Endothelial cell of umbilical vein (primary cell): ENCODE data around the gene RASGEF1C. TPM values are rescaled to one million over a fixed set of nuclear protein-coding genes. Genes with fewer than 3 reads are reported as not detected.

ENCODE experiments used
- BruUV-seq: library from RNA; stranded (reverse); fragments of 400-500 nt; replicated peaks from 2 replicates; lab custom pipeline; 2021; lab: Mats Ljungman, UMichigan
- CTCF ChIA-PET: fragments of 300-600, 350-600 bp; sonication (Branson Sonifier 250); formaldehyde crosslinking; loops from one replicate; lab custom pipeline; 2021; ENCODE audit warnings: antibody characterized with exemption, inconsistent platforms; lab: Charles Lee
- POLR2A ChIA-PET: fragments of 300-600, 350-600 bp; sonication (Branson Sonifier 250); formaldehyde crosslinking; loops from one replicate; lab custom pipeline; 2021; ENCODE audit warnings: antibody characterized with exemption, inconsistent platforms; lab: Charles Lee
- DNase-seq: peaks from one replicate; pipeline ENCODE4 v3.0.0-alpha.2; 2011; ENCODE audit warnings: low read depth, low spot score
- FAIRE-seq: peaks from 2 replicates; lab custom pipeline; 2011; peaks lifted over from hg19 to GRCh38; lab: Jason Lieb, UNC
- H2AFZ ChIP-seq: 2 replicates; pipeline ENCODE4 v1.6.0; 2012; ENCODE audit warnings: low read depth, low read length, control low read depth, inconsistent platforms
- H3K27ac ChIP-seq: 2 replicates; pipeline ENCODE4 v1.5.1; 2011; ENCODE audit warnings: low read depth, mild to moderate bottlenecking, control low read depth, low read length, moderate library complexity; ENCODE audit not compliant: insufficient read depth
- H3K27me3 ChIP-seq, 2 experiments: 2 replicates each; pipeline versions ENCODE4 v1.6.0 to v1.6.1; 2011; ENCODE audit warnings: low read length in 2 of 2, mixed read lengths in 1 of 2; ENCODE audit not compliant: control insufficient read depth in 2 of 2, insufficient read depth in 2 of 2
- H3K36me3 ChIP-seq, 2 experiments: 2 replicates in 1 of 2; 3 replicates in 1 of 2; pipeline ENCODE4 v1.5.1; 2011; ENCODE audit warnings: low read length in 2 of 2, mild to moderate bottlenecking in 1 of 2, moderate library complexity in 1 of 2; ENCODE audit not compliant: control insufficient read depth in 2 of 2, insufficient read depth in 2 of 2; ENCODE audit errors: extremely low read depth in 1 of 2
- H3K4me1 ChIP-seq: 3 replicates; pipeline ENCODE4 v1.5.1; 2011; ENCODE audit warnings: mild to moderate bottlenecking, low read length; ENCODE audit not compliant: control insufficient read depth, insufficient read depth; ENCODE audit errors: extremely low read depth
- H3K4me2 ChIP-seq: 2 replicates; pipeline ENCODE4 v1.6.1; 2011; ENCODE audit warnings: low read length, control low read depth, mixed read lengths; ENCODE audit not compliant: insufficient read depth
- H3K4me3 ChIP-seq, 3 experiments: fragments of 200-600 bp in 1 of 3; sonication (generic), shearing (Covaris generic) in 1 of 3; replicated peaks in 1 of 3; 2 replicates each; pipeline ENCODE4 v1.5.1; 2011 to 2016; ENCODE audit warnings: control low read depth in 3 of 3, low read length in 3 of 3, mild to moderate bottlenecking in 2 of 3, inconsistent platforms in 1 of 3, low read depth in 1 of 3, moderate library complexity in 1 of 3; ENCODE audit not compliant: insufficient read depth in 1 of 3
- H3K79me2 ChIP-seq: 2 replicates; pipeline ENCODE4 v1.6.0; 2012; ENCODE audit warnings: low read length, inconsistent platforms; ENCODE audit not compliant: control insufficient read depth, insufficient read depth
- H3K9ac ChIP-seq: replicated peaks from 2 replicates; pipeline ENCODE3; 2011; ENCODE audit warnings: low read length, control low read depth; ENCODE audit not compliant: insufficient read depth; ENCODE audit errors: extremely low read depth
- H3K9me1 ChIP-seq: replicated peaks from 3 replicates; pipeline ENCODE4 v1.6.0; 2011; ENCODE audit warnings: mild to moderate bottlenecking, low read length; ENCODE audit not compliant: control insufficient read depth, insufficient read depth; ENCODE audit errors: extremely low read depth
- H3K9me3 ChIP-seq: replicated peaks from 2 replicates; pipeline ENCODE4 v1.5.1; 2012; ENCODE audit warnings: low read length, inconsistent platforms; ENCODE audit not compliant: control insufficient read depth, insufficient read depth
- H4K20me1 ChIP-seq: replicated peaks from 2 replicates; pipeline ENCODE3; 2011; ENCODE audit warnings: mild to moderate bottlenecking, low read length; ENCODE audit not compliant: control insufficient read depth, insufficient read depth; ENCODE audit errors: extremely low read depth
- CTCF ChIP-seq, 2 donors: IDR thresholded peaks; 1 replicate in 1 of 2; 2 replicates in 1 of 2; pipeline ENCODE4 v1.5.1; 2011; ENCODE audit warnings: low read length in 2 of 2, mild to moderate bottlenecking in 2 of 2, moderate library complexity in 2 of 2, control low read depth in 1 of 2, inconsistent platforms in 1 of 2, low read depth in 1 of 2; ENCODE audit not compliant: insufficient read depth in 1 of 2; ENCODE audit errors: extremely low read depth in 1 of 2
- EZH2 ChIP-seq: IDR thresholded peaks from 2 replicates; pipeline ENCODE4 v1.6.1; 2012; ENCODE audit warnings: borderline replicate concordance, low read depth, mild to moderate bottlenecking, moderate library complexity, low read length, inconsistent platforms; ENCODE audit not compliant: severe bottlenecking
- FOS ChIP-seq: IDR thresholded peaks from 2 replicates; pipeline ENCODE4 v1.6.1; 2011; ENCODE audit warnings: mild to moderate bottlenecking, low read length, moderate library complexity, borderline replicate concordance; ENCODE audit not compliant: insufficient read depth
- GATA2 ChIP-seq: IDR thresholded peaks from 2 replicates; pipeline ENCODE4 v1.7.0; 2011; ENCODE audit warnings: low read depth, mild to moderate bottlenecking, moderate library complexity, mixed read lengths, low read length; ENCODE audit not compliant: insufficient read length, insufficient read depth
- JUN ChIP-seq: IDR thresholded peaks from 2 replicates; pipeline ENCODE4 v1.6.1; 2011; ENCODE audit warnings: borderline replicate concordance, low read depth; ENCODE audit not compliant: insufficient read length, insufficient read depth
- MAX ChIP-seq: IDR thresholded peaks from 2 replicates; pipeline ENCODE4 v1.6.1; 2011; ENCODE audit not compliant: insufficient read depth, insufficient read length
- MYC ChIP-seq: IDR thresholded peaks from one replicate; pipeline ENCODE4 v1.6.1; 2011; ENCODE audit warnings: mild to moderate bottlenecking, low read depth, low read length
- POLR2A ChIP-seq: IDR thresholded peaks from 2 replicates; pipeline ENCODE4 v1.6.1; 2012; ENCODE audit warnings: low read depth, mild to moderate bottlenecking, control low read depth, low read length
- POLR2AphosphoS5 ChIP-seq: IDR thresholded peaks from 2 replicates; pipeline ENCODE4 v1.6.1; 2012; ENCODE audit warnings: low read depth, mild to moderate bottlenecking, control low read depth, low read length, moderate library complexity; ENCODE audit not compliant: insufficient read depth
- dilution Hi-C: fragments of 300-500 bp; cut with MboI; formaldehyde crosslinking; loops from one replicate; pipeline ENCODE4 v1.15.0; 2019; ENCODE audit warnings: low sequenced_read_pairs; ENCODE audit not compliant: extremely low pct_ligation_motif_present
- intact Hi-C: fragments of 100-400 bp; cut with micrococcal nuclease; formaldehyde crosslinking; loops from one replicate; pipeline ENCODE4 v1.10.0; 2022
- polyA plus RNA-seq, 4 experiments: library from polyadenylated mRNA; depleted of rRNA in 3 of 4; stranded (reverse) in 3 of 4; unstranded in 1 of 4; fragments of >200 nt; gene quantifications; 2 replicates each; pipeline versions ENCODE4 v1.2.1 to v1.2.3, GENCODE V29; 2011 to 2012; ENCODE audit warnings: missing spikeins in 1 of 4
- total RNA-seq: library from RNA; stranded (reverse); gene quantifications from 2 replicates; pipeline ENCODE4 v1.2.3, GENCODE V29; 2021

Gene RASGEF1C
- total and polyA plus RNA-seq, 2 donors (not counting 3 experiments of a cell fraction or from before 2014, with no cell fraction given): not detected

GRCh38 chr5:180059326-180059725 is 149.7 kb downstream of the RASGEF1C start:
- H2AFZ ChIP-seq: no peak overlapping the region
- H3K9me1 ChIP-seq: no peaks in the 10 kb centered on the region
- H3K79me2 ChIP-seq: peaks cover 14% of the 10 kb centered on the region
- dilution Hi-C loops (no loop called here), intact Hi-C loops (no loop called here)
- ChIA-PET POLR2A (no interaction called here), CTCF (no interaction called here)
- no peaks in the 10 kb centered on the region for H4K20me1 ChIP-seq
- no peak overlapping the region for H3K9ac ChIP-seq
- no peak overlapping the region for H3K4me3 ChIP-seq
- no TSS peak for BruUV-seq
- H3K9me3 ChIP-seq: no peaks in the 10 kb centered on the region
- H3K4me2 ChIP-seq: no peak overlapping the region
- DNase-seq (no peak), FAIRE-seq (no peak)
- H3K27ac ChIP-seq: peak overlapping the region; percentile 2
- peaks cover 18% of the 10 kb centered on the region for H3K4me1 ChIP-seq
- no peak for TF ChIP-seq GATA2
- no peak for TF ChIP-seq MAX
- TF ChIP-seq EZH2: no peak
- TF ChIP-seq POLR2A: no peak
- TF ChIP-seq CTCF (IDR thresholded peaks at IDR 0.05; ENCODE audit: extremely low read depth in 1 of 2, insufficient read depth in 1 of 2, low read depth in 1 of 2, low read length in 2 of 2): no peak
- TF ChIP-seq JUN: no peak
- TF ChIP-seq FOS: no peak
- TF ChIP-seq MYC: no peak
- no peak for TF ChIP-seq POLR2AphosphoS5
- H3K36me3 ChIP-seq: no peaks in the 10 kb centered on the region
- no peaks in the 10 kb centered on the region for H3K27me3 ChIP-seq
